ENCODE data around the gene VARS1.
A peak's percentile ranks its signal among the peaks of the same experiment; 100 is the strongest.
"Not testable (repeated sequence)": the region's sequence is repeated elsewhere in the genome, so short reads cannot be mapped to it uniquely, and the experiment has no call there.

VARS1 gene

GRCh38 chr6:31822036-31822821 is 26.7 kb upstream of the VARS1 start:
- ATAC-seq (peak; percentile 58), DNase-seq (peak; percentile 70)

- ATAC-seq: peak; percentile 61
- DNase-seq: peak; percentile 82
Measured at GRCh38 chr6:31821301-31822035, 25.9 kb upstream of the VARS1 start.

- ATAC-seq, DNase-seq: not testable (repeated sequence)
Measured at GRCh38 chr6:31820399-31820798, 24.8 kb upstream of the VARS1 start.

GRCh38 chr6:31819871-31820299 is 24.3 kb upstream of the VARS1 start:
- no peak for ATAC-seq

GRCh38 chr6:31817929-31818511 is 22.5 kb upstream of the VARS1 start:
- not testable (repeated sequence) for ATAC-seq, DNase-seq

More at GRCh38 chr6:31819871-31820299, 24.3 kb upstream of the VARS1 start:
- DNase-seq: no peak

GRCh38 chr6:31817133-31817928 is 21.8 kb upstream of the VARS1 start:
- ATAC-seq: peak; percentile 9
- DNase-seq: not testable (repeated sequence)

GRCh38 chr6:31815025-31815838 is 19.7 kb upstream of the VARS1 start, which contains the start of the genes HSPA1A and HSPA1L:
Gene HSPA1A (plus strand): TSS chr6:31815543. CDS start chr6:31815757, 214 bp downstream.
Gene HSPA1L (minus strand): TSS chr6:31815283. CDS start chr6:31811972, 3,311 bp downstream.
- ATAC-seq: peak; percentile 39
- peak; percentile 76 for DNase-seq

- DNase-seq: peak; percentile 78
Measured at GRCh38 chr6:31814677-31815024, 19.1 kb upstream of the VARS1 start.

GRCh38 chr6:31813465-31813849 is 17.9 kb upstream of the VARS1 start:
- DNase-seq (no peak), ATAC-seq (no peak)

More at GRCh38 chr6:31814677-31815024, 19.1 kb upstream of the VARS1 start:
- peak; percentile 53 for ATAC-seq

GRCh38 chr6:31811645-31812044 is 16.1 kb upstream of the VARS1 start:
- no peak for ATAC-seq
- DNase-seq: no peak

- DNase-seq, ATAC-seq: not testable (repeated sequence)
Measured at GRCh38 chr6:31808599-31808998, 13.0 kb upstream of the VARS1 start.

- DNase-seq (peak; percentile 99), ATAC-seq (peak; percentile 98)
Measured at GRCh38 chr6:31806470-31807272, 11.1 kb upstream of the VARS1 start, which contains the start of gene LSM2. Gene LSM2 (minus strand): TSS chr6:31806966. CDS start chr6:31806757, 209 bp downstream.

- DNase-seq (no peak), ATAC-seq (peak; percentile 12)
Measured at GRCh38 chr6:31805939-31806469, 10.5 kb upstream of the VARS1 start.

GRCh38 chr6:31801031-31801927 is 5.7 kb upstream of the VARS1 start:
- not testable (repeated sequence) for DNase-seq, ATAC-seq

GRCh38 chr6:31799781-31800180 is 4.2 kb upstream of the VARS1 start:
- ATAC-seq (no peak), DNase-seq (no peak)

- DNase-seq (no peak), ATAC-seq (no peak)
Measured at GRCh38 chr6:31797588-31797987, 2.0 kb upstream of the VARS1 start.

- no peak for DNase-seq
- no peak for ATAC-seq
Measured at GRCh38 chr6:31796993-31797385, 1.4 kb upstream of the VARS1 start.

- DNase-seq (no peak), ATAC-seq (peak; percentile 15)
Measured at GRCh38 chr6:31794866-31795615, 511 bp downstream of the VARS1 start.

All from stimulated activated naive CD8-positive, alpha-beta T cell treated with anti-CD3 and anti-CD28 coated beads, Interleukin-15, Interleukin-2, amounts not matched to agents 100 U/mL and 50 U/mL, for 24 hours (primary cell).